HG03469 (cell line): ENCODE results near the gene DPCD.
"Not testable (repeated sequence)": the region's sequence is repeated elsewhere in the genome, so short reads cannot be mapped to it uniquely, and the experiment has no call there.

Source experiments
- ATAC-seq: cut with Tn5 transposase; IDR thresholded peaks from one replicate; pipeline ENCODE4 v1.9.1; 2021; ENCODE audit warnings: mild to moderate bottlenecking, moderate library complexity, moderate number of reproducible peaks; ENCODE audit not compliant: unreplicated experiment

DPCD gene

GRCh38 chr10:101580486-101581399 lies 7.4 kb upstream of the DPCD start:
- no peak for ATAC-seq

GRCh38 chr10:101585841-101586240 lies 2.3 kb upstream of the DPCD start:
- ATAC-seq, result no peak

GRCh38 chr10:101588879-101589278 lies 758 bp downstream of the DPCD start:
- ATAC-seq, result no peak

- not testable (repeated sequence) for ATAC-seq
Measured at GRCh38 chr10:101593331-101593730, 5.2 kb downstream of the DPCD start.

GRCh38 chr10:101595591-101596433 lies 7.7 kb downstream of the DPCD start:
- no peak for ATAC-seq

GRCh38 chr10:101597091-101597900 lies 9.2 kb downstream of the DPCD start:
- no peak for ATAC-seq

GRCh38 chr10:101601541-101601940 lies 13.4 kb downstream of the DPCD start:
- no peak for ATAC-seq

GRCh38 chr10:101602761-101603398 lies 14.8 kb downstream of the DPCD start:
- no peak for ATAC-seq

- no peak for ATAC-seq
Measured at GRCh38 chr10:101607124-101607523, 19.0 kb downstream of the DPCD start.

- ATAC-seq, result no peak
Measured at GRCh38 chr10:101609481-101609880, 21.4 kb downstream of the DPCD start.

GRCh38 chr10:101611096-101611905 lies 23.2 kb downstream of the DPCD start:
- ATAC-seq, result no peak

GRCh38 chr10:101612086-101612485 lies 24.0 kb downstream of the DPCD start:
- no peak for ATAC-seq

GRCh38 chr10:101612872-101613271 lies 24.8 kb downstream of the DPCD start:
- no peak for ATAC-seq

GRCh38 chr10:101613646-101614045 lies 25.5 kb downstream of the DPCD start:
- no peak for ATAC-seq

- no peak for ATAC-seq
Measured at GRCh38 chr10:101614663-101615524, 26.8 kb downstream of the DPCD start.

- no peak for ATAC-seq
Measured at GRCh38 chr10:101615525-101616116, 27.5 kb downstream of the DPCD start.

GRCh38 chr10:101616415-101617101 lies 28.4 kb downstream of the DPCD start:
- no peak for ATAC-seq
